HCT116 (cell line): ENCODE data around the gene C2CD3.

Source experiments
- CTCF ChIP-seq, 3 experiments: fragments of 200-600 bp in 1 of 3; sonication (generic) in 1 of 3; IDR thresholded peaks in 2 of 3; conservative IDR thresholded peaks in 1 of 3; 2 replicates each; pipeline ENCODE4 v1.5.1; 2012 to 2017; ENCODE audit warnings: low read depth in 2 of 3, low read length in 2 of 3, antibody characterized with exemption in 1 of 3, borderline replicate concordance in 1 of 3, control low read depth in 1 of 3, mild to moderate bottlenecking in 1 of 3, mixed read lengths in 1 of 3, mixed run types in 1 of 3, moderate library complexity in 1 of 3; ENCODE audit not compliant: insufficient read depth in 1 of 3
- ELF1 ChIP-seq: IDR thresholded peaks from 2 replicates; pipeline ENCODE4 v1.6.1; 2012; ENCODE audit warnings: low read depth, borderline replicate concordance
- POLR2A ChIP-seq: IDR thresholded peaks from 2 replicates; pipeline ENCODE4 v1.7.0; 2011; ENCODE audit warnings: borderline replicate concordance; ENCODE audit not compliant: insufficient read depth, insufficient read length; ENCODE audit errors: extremely low read depth
- ZNF274 ChIP-seq: fragments of 200-500 bp; sonication (Bioruptor generic); IDR thresholded peaks from 2 replicates; pipeline ENCODE4 v1.6.1; 2014; ENCODE audit warnings: mild to moderate bottlenecking, low read depth, low read length, inconsistent platforms
- TF ChIP-seq, protein P1 (sequence below): IDR thresholded peaks from 2 replicates; pipeline ENCODE4 v1.6.1; 2012; ENCODE audit warnings: low read depth

GRCh38 chr11:74206746-74207145 lies 35.9 kb upstream of the C2CD3 start:
- TF ChIP-seq ZNF274 (no peak), CTCF (IDR thresholded peaks at IDR 0.05 in 2 of 3, conservative IDR thresholded peaks at IDR 0.05 in 1 of 3; ENCODE audit: borderline replicate concordance in 1 of 3, insufficient read depth in 1 of 3, low read depth in 2 of 3, low read length in 2 of 3) (no peak), POLR2A (no peak), ELF1 (no peak)
- TF ChIP-seq, protein P1, sequence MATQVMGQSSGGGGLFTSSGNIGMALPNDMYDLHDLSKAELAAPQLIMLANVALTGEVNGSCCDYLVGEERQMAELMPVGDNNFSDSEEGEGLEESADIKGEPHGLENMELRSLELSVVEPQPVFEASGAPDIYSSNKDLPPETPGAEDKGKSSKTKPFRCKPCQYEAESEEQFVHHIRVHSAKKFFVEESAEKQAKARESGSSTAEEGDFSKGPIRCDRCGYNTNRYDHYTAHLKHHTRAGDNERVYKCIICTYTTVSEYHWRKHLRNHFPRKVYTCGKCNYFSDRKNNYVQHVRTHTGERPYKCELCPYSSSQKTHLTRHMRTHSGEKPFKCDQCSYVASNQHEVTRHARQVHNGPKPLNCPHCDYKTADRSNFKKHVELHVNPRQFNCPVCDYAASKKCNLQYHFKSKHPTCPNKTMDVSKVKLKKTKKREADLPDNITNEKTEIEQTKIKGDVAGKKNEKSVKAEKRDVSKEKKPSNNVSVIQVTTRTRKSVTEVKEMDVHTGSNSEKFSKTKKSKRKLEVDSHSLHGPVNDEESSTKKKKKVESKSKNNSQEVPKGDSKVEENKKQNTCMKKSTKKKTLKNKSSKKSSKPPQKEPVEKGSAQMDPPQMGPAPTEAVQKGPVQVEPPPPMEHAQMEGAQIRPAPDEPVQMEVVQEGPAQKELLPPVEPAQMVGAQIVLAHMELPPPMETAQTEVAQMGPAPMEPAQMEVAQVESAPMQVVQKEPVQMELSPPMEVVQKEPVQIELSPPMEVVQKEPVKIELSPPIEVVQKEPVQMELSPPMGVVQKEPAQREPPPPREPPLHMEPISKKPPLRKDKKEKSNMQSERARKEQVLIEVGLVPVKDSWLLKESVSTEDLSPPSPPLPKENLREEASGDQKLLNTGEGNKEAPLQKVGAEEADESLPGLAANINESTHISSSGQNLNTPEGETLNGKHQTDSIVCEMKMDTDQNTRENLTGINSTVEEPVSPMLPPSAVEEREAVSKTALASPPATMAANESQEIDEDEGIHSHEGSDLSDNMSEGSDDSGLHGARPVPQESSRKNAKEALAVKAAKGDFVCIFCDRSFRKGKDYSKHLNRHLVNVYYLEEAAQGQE, result no peak
